Left forelimb (tissue), 1 donor: Measurements from ENCODE around the gene ERC1.
"Not testable (repeated sequence)": the region's sequence is repeated elsewhere in the genome, so short reads cannot be mapped to it uniquely, and the experiment has no call there.

Source experiments
- DNase-seq: peaks from one replicate; pipeline ENCODE4 v3.0.0-alpha.2; 2018; ENCODE audit warnings: low spot score

The ERC1 gene

GRCh38 chr12:1186298-1186697, 195.3 kb downstream of the ERC1 start:
- DNase-seq, result no peak

GRCh38 chr12:1188016-1188415, 197.0 kb downstream of the ERC1 start:
- no peak for DNase-seq

- DNase-seq, result no peak
These were observed 198.1 kb downstream of the ERC1 start for GRCh38 chr12:1189163-1189562.

GRCh38 chr12:1195513-1195912, 204.5 kb downstream of the ERC1 start:
- DNase-seq, result no peak

GRCh38 chr12:1197264-1198018, 206.4 kb downstream of the ERC1 start:
- no peak for DNase-seq

GRCh38 chr12:1198854-1199253, 207.8 kb downstream of the ERC1 start:
- not testable (repeated sequence) for DNase-seq

GRCh38 chr12:1199700-1200099, 208.7 kb downstream of the ERC1 start:
- DNase-seq, result no peak

GRCh38 chr12:1201030-1201429, 210.0 kb downstream of the ERC1 start:
- DNase-seq, result no peak

GRCh38 chr12:1201886-1202285, 210.9 kb downstream of the ERC1 start:
- no peak for DNase-seq

- no peak for DNase-seq
These were observed 212.7 kb downstream of the ERC1 start for GRCh38 chr12:1203735-1204019.

- no peak for DNase-seq
These were observed 213.6 kb downstream of the ERC1 start for GRCh38 chr12:1204581-1205121.

GRCh38 chr12:1205512-1206060, 214.6 kb downstream of the ERC1 start:
- no peak for DNase-seq

GRCh38 chr12:1206118-1206734, 215.2 kb downstream of the ERC1 start:
- no peak for DNase-seq

GRCh38 chr12:1207276-1207675, 216.3 kb downstream of the ERC1 start:
- no peak for DNase-seq

GRCh38 chr12:1208719-1209118, 217.7 kb downstream of the ERC1 start:
- not testable (repeated sequence) for DNase-seq

- DNase-seq, result no peak
These were observed 221.5 kb downstream of the ERC1 start for GRCh38 chr12:1212526-1212925.

- no peak for DNase-seq
These were observed 222.2 kb downstream of the ERC1 start for GRCh38 chr12:1213205-1213604.

- DNase-seq, result no peak
These were observed 222.7 kb downstream of the ERC1 start for GRCh38 chr12:1213618-1214205.

GRCh38 chr12:1216560-1216959, 225.5 kb downstream of the ERC1 start:
- DNase-seq, result no peak

- no peak for DNase-seq
These were observed 226.3 kb downstream of the ERC1 start for GRCh38 chr12:1217191-1217949.

GRCh38 chr12:1218369-1218768, 227.3 kb downstream of the ERC1 start:
- no peak for DNase-seq
